Keratinocyte (primary cell): Measurements from ENCODE around the gene ITPR1. TPM values are rescaled to one million over a fixed set of nuclear protein-coding genes. Genes with fewer than 3 reads are reported as not detected.

Experiments used
- DNase-seq: peaks from one replicate; pipeline ENCODE4 v3.0.0-alpha.2; 2011; ENCODE audit warnings: low read depth, missing footprints, low spot score
- FAIRE-seq: peaks from 2 replicates; lab custom pipeline; 2011; peaks lifted over from hg19 to GRCh38; lab: Jason Lieb, UNC
- H2AFZ ChIP-seq: 2 replicates; pipeline ENCODE4 v1.6.0; 2012; ENCODE audit warnings: low read length, control low read depth, inconsistent platforms; ENCODE audit not compliant: control insufficient read depth
- H3K27ac ChIP-seq: 2 replicates; pipeline ENCODE4 v1.5.1; 2011; ENCODE audit warnings: low read length; ENCODE audit not compliant: control insufficient read depth, insufficient read depth
- H3K27me3 ChIP-seq: 3 replicates; pipeline ENCODE4 v1.6.0; 2011; ENCODE audit warnings: low read length; ENCODE audit not compliant: control insufficient read depth, insufficient read depth; ENCODE audit errors: extremely low read depth
- H3K36me3 ChIP-seq, 2 experiments: 2 replicates in 1 of 2; 3 replicates in 1 of 2; pipeline ENCODE4 v1.5.1; 2011; ENCODE audit warnings: low read length in 2 of 2, mild to moderate bottlenecking in 1 of 2; ENCODE audit not compliant: control insufficient read depth in 2 of 2, insufficient read depth in 2 of 2; ENCODE audit errors: extremely low read depth in 1 of 2
- H3K4me1 ChIP-seq: 3 replicates; pipeline ENCODE4 v1.5.1; 2011; ENCODE audit warnings: low read length; ENCODE audit not compliant: control insufficient read depth, insufficient read depth; ENCODE audit errors: extremely low read depth
- H3K4me2 ChIP-seq: 3 replicates; pipeline ENCODE4 v1.6.0; 2011; ENCODE audit warnings: low read depth, low read length; ENCODE audit not compliant: control insufficient read depth, insufficient read depth; ENCODE audit errors: extremely low read depth
- H3K4me3 ChIP-seq, 3 experiments: fragments of 200-600 bp in 1 of 3; sonication (generic) in 1 of 3; 2 replicates in 2 of 3; 3 replicates in 1 of 3; pipeline ENCODE4 v1.5.1; 2011 to 2016; ENCODE audit warnings: low read length in 3 of 3, mild to moderate bottlenecking in 3 of 3, control low read depth in 2 of 3, inconsistent platforms in 1 of 3, low read depth in 1 of 3, mixed read lengths in 1 of 3, mixed run types in 1 of 3, moderate library complexity in 1 of 3; ENCODE audit not compliant: control insufficient read depth in 2 of 3, insufficient read depth in 2 of 3; ENCODE audit errors: extremely low read depth in 1 of 3
- H3K79me2 ChIP-seq: 2 replicates; pipeline ENCODE4 v1.6.0; 2012; ENCODE audit warnings: low read length; ENCODE audit not compliant: control insufficient read depth, insufficient read depth
- H3K9ac ChIP-seq: 3 replicates; pipeline ENCODE4 v1.6.0; 2011; ENCODE audit warnings: low read length; ENCODE audit not compliant: control insufficient read depth, insufficient read depth; ENCODE audit errors: extremely low read depth
- H3K9me1 ChIP-seq: 3 replicates; pipeline ENCODE4 v1.6.0; 2011; ENCODE audit warnings: low read length; ENCODE audit not compliant: control insufficient read depth, insufficient read depth; ENCODE audit errors: extremely low read depth
- H3K9me3 ChIP-seq: 2 replicates; pipeline ENCODE4 v1.5.1; 2012; ENCODE audit warnings: low read depth, low read length; ENCODE audit not compliant: control insufficient read depth
- H4K20me1 ChIP-seq: 3 replicates; pipeline ENCODE4 v1.6.0; 2011; ENCODE audit warnings: low read length; ENCODE audit not compliant: control insufficient read depth, insufficient read depth; ENCODE audit errors: extremely low read depth
- EZH2 ChIP-seq: IDR thresholded peaks from one replicate; pipeline ENCODE4 v1.6.1; 2012; ENCODE audit warnings: inconsistent platforms, mild to moderate bottlenecking, low read length, moderate library complexity
- dilution Hi-C: fragments of 300-500 bp; cut with MboI; formaldehyde crosslinking; loops from one replicate; pipeline ENCODE4 v1.7.0; 2020; ENCODE audit warnings: low sequenced_read_pairs; ENCODE audit not compliant: extremely low pct_ligation_motif_present
- polyA plus RNA-seq, 5 experiments: library from polyadenylated mRNA; depleted of rRNA in 3 of 5; stranded (reverse) in 3 of 5; stranded (forward) in 1 of 5; unstranded in 1 of 5; fragments of >200 nt; gene quantifications; 1 replicate in 1 of 5; 2 replicates in 3 of 5; 3 replicates in 1 of 5; pipeline versions ENCODE4 v1.2.1 to v1.2.3, GENCODE V29; 2011 to 2012; ENCODE audit warnings: missing spikeins in 2 of 5, low read depth in 1 of 5, low replicate concordance in 1 of 5
- TF ChIP-seq, protein P1 (sequence below), 3 experiments: IDR thresholded peaks in 1 of 3; conservative IDR thresholded peaks in 1 of 3; optimal IDR thresholded peaks in 1 of 3; 2 replicates in 2 of 3; 3 replicates in 1 of 3; pipeline versions ENCODE3 to v1.5.1; 2011; ENCODE audit warnings: low read length in 3 of 3, mild to moderate bottlenecking in 3 of 3, moderate library complexity in 2 of 3, control low read depth in 1 of 3, inconsistent platforms in 1 of 3; ENCODE audit not compliant: insufficient read depth in 2 of 3; ENCODE audit errors: extremely low read depth in 1 of 3

Gene ITPR1
- polyA plus RNA-seq, 1 donor (not counting 4 experiments of a cell fraction or from before 2014, with no cell fraction given): 3.5 TPM

DNA sequence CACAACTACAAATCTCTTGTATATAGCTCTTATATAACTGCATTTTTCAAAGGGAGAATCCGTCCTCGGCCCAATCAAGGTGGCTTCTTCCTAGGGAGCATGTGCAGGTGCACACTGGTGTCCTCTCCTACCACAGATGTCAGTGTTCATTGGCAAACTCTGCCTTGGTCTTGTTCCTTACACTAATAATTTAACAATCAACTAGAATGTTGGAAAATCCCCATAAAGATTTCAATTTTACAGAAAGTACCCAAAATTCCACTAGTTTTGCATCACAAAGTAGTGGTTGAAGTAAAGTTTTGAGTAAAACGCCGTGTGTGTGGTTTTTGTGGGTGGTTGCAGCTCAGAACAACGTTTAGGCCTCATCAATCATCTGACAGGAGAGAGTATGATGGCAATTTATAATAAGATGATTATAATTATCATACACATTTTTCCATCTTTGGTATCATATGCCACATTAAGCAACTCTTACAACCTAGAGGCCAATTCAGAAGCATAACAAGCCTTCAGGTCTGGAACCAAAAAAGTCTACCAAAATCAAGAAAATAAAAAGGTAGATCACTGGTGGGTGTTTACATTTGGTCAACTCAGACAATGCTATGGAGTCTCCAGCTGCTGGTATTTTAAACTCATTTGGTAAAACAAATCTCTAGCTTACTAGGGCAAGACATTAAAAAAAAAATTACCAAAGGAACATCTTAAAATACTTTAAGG is 357.2 kb downstream of the ITPR1 start:
- H3K4me2 ChIP-seq: no peak overlapping the region
- no peaks in the 10 kb centered on the region for H3K9me1 ChIP-seq
- no peaks in the 10 kb centered on the region for H3K36me3 ChIP-seq
- no peaks in the 10 kb centered on the region for H3K27me3 ChIP-seq
- no peak for DNase-seq
- peaks cover 6% of the 10 kb centered on the region for H3K4me1 ChIP-seq
- H4K20me1 ChIP-seq: no peaks in the 10 kb centered on the region
- H3K4me3 ChIP-seq: no peak overlapping the region
- H3K9ac ChIP-seq: no peak overlapping the region
- dilution Hi-C loops: no loop called here
- H3K9me3 ChIP-seq: no peaks in the 10 kb centered on the region
- TF ChIP-seq, protein P1, sequence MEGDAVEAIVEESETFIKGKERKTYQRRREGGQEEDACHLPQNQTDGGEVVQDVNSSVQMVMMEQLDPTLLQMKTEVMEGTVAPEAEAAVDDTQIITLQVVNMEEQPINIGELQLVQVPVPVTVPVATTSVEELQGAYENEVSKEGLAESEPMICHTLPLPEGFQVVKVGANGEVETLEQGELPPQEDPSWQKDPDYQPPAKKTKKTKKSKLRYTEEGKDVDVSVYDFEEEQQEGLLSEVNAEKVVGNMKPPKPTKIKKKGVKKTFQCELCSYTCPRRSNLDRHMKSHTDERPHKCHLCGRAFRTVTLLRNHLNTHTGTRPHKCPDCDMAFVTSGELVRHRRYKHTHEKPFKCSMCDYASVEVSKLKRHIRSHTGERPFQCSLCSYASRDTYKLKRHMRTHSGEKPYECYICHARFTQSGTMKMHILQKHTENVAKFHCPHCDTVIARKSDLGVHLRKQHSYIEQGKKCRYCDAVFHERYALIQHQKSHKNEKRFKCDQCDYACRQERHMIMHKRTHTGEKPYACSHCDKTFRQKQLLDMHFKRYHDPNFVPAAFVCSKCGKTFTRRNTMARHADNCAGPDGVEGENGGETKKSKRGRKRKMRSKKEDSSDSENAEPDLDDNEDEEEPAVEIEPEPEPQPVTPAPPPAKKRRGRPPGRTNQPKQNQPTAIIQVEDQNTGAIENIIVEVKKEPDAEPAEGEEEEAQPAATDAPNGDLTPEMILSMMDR (optimal IDR thresholded peaks at IDR 0.05 in 1 of 3, IDR thresholded peaks at IDR 0.05 in 1 of 3, conservative IDR thresholded peaks at IDR 0.05 in 1 of 3; ENCODE audit: extremely low read depth in 1 of 3, insufficient read depth in 2 of 3, low read length in 3 of 3): no peak
- TF ChIP-seq EZH2: no peak
- no peak overlapping the region for H2AFZ ChIP-seq
- FAIRE-seq: no peak
- no peak overlapping the region for H3K27ac ChIP-seq
- H3K79me2 ChIP-seq: no peaks in the 10 kb centered on the region

DNA sequence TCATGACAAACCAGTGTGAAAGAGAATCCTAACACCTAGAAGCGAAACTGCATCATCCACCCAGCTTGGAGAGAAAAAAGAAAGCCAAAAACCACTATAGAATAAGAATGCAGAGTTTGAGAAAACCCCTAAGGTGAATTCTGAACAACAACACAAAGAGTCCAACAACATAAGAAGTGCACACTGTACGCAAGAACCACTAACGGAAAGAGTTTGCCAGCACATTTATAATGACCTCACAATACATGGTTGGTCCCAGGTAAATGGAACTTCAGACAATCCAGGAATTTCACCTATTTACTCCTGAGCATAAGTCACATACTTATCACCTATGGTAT is 357.7 kb downstream of the ITPR1 start:
- FAIRE-seq: no peak
- dilution Hi-C loops: no loop called here

More for the DNA sequence above, 357.7 kb downstream of the ITPR1 start:
- no peak overlapping the region for H2AFZ ChIP-seq
- no peak overlapping the region for H3K27ac ChIP-seq
- TF ChIP-seq, protein P1 (optimal IDR thresholded peaks at IDR 0.05 in 1 of 3, IDR thresholded peaks at IDR 0.05 in 1 of 3, conservative IDR thresholded peaks at IDR 0.05 in 1 of 3; ENCODE audit: extremely low read depth in 1 of 3, insufficient read depth in 2 of 3, low read length in 3 of 3): no peak
- TF ChIP-seq EZH2: no peak
- H3K9ac ChIP-seq: no peak overlapping the region
- H3K27me3 ChIP-seq: no peaks in the 10 kb centered on the region
- H3K79me2 ChIP-seq: no peaks in the 10 kb centered on the region
- no peaks in the 10 kb centered on the region for H3K36me3 ChIP-seq
- H3K4me1 ChIP-seq: peaks cover 6% of the 10 kb centered on the region
- no peaks in the 10 kb centered on the region for H3K9me3 ChIP-seq
- no peaks in the 10 kb centered on the region for H4K20me1 ChIP-seq
- H3K4me2 ChIP-seq: no peak overlapping the region
- no peak for DNase-seq
- H3K9me1 ChIP-seq: no peaks in the 10 kb centered on the region
- H3K4me3 ChIP-seq: no peak overlapping the region
